ENCODE measurements around the gene ZBTB9.

ZBTB9 gene

DNA sequence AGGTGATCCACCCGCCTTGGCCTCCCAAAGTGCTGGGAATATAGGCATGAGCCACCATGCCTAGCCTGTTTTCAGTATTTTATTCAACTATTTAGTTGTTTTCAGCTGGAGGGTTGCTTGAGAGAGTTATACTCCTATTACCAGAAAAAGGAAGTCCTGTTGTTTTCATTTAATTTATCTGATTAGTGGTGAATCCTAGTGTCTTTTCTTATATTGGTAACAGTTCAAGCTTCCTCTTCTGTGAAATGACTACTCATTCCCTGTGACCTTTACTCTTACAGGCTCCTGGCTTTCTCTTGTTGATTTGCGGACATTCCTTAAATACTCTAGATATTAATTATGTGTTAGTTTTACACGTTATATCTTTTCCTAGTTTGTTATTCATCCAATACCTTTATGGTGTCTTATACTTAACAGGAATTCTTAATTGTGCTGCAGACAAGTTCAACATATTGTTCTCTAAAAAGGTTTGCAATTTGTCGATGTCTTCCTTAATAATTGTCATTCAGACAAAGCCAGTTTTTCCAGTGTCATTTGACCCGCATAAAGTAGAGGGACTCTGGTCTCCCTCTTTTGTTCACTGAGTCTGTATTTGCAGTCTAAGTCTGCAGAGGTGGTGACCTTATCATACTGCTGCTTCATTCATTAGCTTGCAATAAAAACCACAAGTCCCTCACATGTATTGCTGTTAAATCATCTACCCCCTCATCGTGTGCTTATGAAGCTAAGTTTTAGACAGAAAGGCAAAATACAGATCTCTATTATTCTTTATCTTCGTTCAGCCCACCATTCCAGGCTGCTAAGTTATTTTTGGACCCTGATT is 51.4 kb downstream of the ZBTB9 start:
- TF ChIP-seq, protein P1, sequence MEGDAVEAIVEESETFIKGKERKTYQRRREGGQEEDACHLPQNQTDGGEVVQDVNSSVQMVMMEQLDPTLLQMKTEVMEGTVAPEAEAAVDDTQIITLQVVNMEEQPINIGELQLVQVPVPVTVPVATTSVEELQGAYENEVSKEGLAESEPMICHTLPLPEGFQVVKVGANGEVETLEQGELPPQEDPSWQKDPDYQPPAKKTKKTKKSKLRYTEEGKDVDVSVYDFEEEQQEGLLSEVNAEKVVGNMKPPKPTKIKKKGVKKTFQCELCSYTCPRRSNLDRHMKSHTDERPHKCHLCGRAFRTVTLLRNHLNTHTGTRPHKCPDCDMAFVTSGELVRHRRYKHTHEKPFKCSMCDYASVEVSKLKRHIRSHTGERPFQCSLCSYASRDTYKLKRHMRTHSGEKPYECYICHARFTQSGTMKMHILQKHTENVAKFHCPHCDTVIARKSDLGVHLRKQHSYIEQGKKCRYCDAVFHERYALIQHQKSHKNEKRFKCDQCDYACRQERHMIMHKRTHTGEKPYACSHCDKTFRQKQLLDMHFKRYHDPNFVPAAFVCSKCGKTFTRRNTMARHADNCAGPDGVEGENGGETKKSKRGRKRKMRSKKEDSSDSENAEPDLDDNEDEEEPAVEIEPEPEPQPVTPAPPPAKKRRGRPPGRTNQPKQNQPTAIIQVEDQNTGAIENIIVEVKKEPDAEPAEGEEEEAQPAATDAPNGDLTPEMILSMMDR (IDR thresholded peaks at IDR 0.05; ENCODE audit: insufficient read depth, low read length, poor library complexity, severe bottlenecking): no peak

More for the DNA sequence above, 51.4 kb downstream of the ZBTB9 start:
- Histone ChIP-seq H3K4me3 (replicated peaks; ENCODE audit: low read depth, low read length) (no peak overlapping the region), H3K27me3 (replicated peaks; ENCODE audit: control insufficient read depth, insufficient read depth, low read length) (no peaks in the 10 kb centered on the region), H3K36me3 (ENCODE audit: control insufficient read depth, insufficient read depth, low read length) (no peaks in the 10 kb centered on the region)
- DNase-seq (ENCODE audit: extremely low read depth, insufficient read length): no peak
